Endothelial cell of umbilical vein (primary cell): ENCODE measurements around the gene HOXC5.

Source experiments
- CTCF ChIP-seq, 2 donors: IDR thresholded peaks; 1 replicate in 1 of 2; 2 replicates in 1 of 2; pipeline ENCODE4 v1.5.1; 2011; ENCODE audit warnings: low read length in 2 of 2, mild to moderate bottlenecking in 2 of 2, moderate library complexity in 2 of 2, control low read depth in 1 of 2, inconsistent platforms in 1 of 2, low read depth in 1 of 2; ENCODE audit not compliant: insufficient read depth in 1 of 2; ENCODE audit errors: extremely low read depth in 1 of 2
- EZH2 ChIP-seq: IDR thresholded peaks from 2 replicates; pipeline ENCODE4 v1.6.1; 2012; ENCODE audit warnings: borderline replicate concordance, low read depth, mild to moderate bottlenecking, moderate library complexity, low read length, inconsistent platforms; ENCODE audit not compliant: severe bottlenecking
- FOS ChIP-seq: IDR thresholded peaks from 2 replicates; pipeline ENCODE4 v1.6.1; 2011; ENCODE audit warnings: mild to moderate bottlenecking, low read length, moderate library complexity, borderline replicate concordance; ENCODE audit not compliant: insufficient read depth
- GATA2 ChIP-seq: IDR thresholded peaks from 2 replicates; pipeline ENCODE4 v1.7.0; 2011; ENCODE audit warnings: low read depth, mild to moderate bottlenecking, moderate library complexity, mixed read lengths, low read length; ENCODE audit not compliant: insufficient read length, insufficient read depth
- MAX ChIP-seq: IDR thresholded peaks from 2 replicates; pipeline ENCODE4 v1.6.1; 2011; ENCODE audit not compliant: insufficient read depth, insufficient read length
- POLR2A ChIP-seq: IDR thresholded peaks from 2 replicates; pipeline ENCODE4 v1.6.1; 2012; ENCODE audit warnings: low read depth, mild to moderate bottlenecking, control low read depth, low read length
- POLR2AphosphoS5 ChIP-seq: IDR thresholded peaks from 2 replicates; pipeline ENCODE4 v1.6.1; 2012; ENCODE audit warnings: low read depth, mild to moderate bottlenecking, control low read depth, low read length, moderate library complexity; ENCODE audit not compliant: insufficient read depth

- TF ChIP-seq CTCF (IDR thresholded peaks at IDR 0.05; ENCODE audit: extremely low read depth in 1 of 2, insufficient read depth in 1 of 2, low read depth in 1 of 2, low read length in 2 of 2) (no peak), EZH2 (no peak), POLR2A (no peak), MAX (no peak), POLR2AphosphoS5 (no peak), GATA2 (no peak), FOS (no peak)
These were observed 28.3 kb downstream of the HOXC5 start for GRCh38 chr12:54060975-54061778.
